H54 (cell line): Measurements from ENCODE around the gene RABEPK.
"Not testable (repeated sequence)": the region's sequence is repeated elsewhere in the genome, so short reads cannot be mapped to it uniquely, and the experiment has no call there.

Experiments used
- DNase-seq: peaks from one replicate; pipeline ENCODE4 v3.0.0; 2011; ENCODE audit warnings: low spot score, mixed read lengths; ENCODE audit not compliant: insufficient read length
- FAIRE-seq: peaks from 3 replicates; lab custom pipeline; 2011; peaks lifted over from hg19 to GRCh38; lab: Jason Lieb, UNC
- POLR2A ChIP-seq: IDR thresholded peaks from 2 replicates; pipeline ENCODE4 v1.6.1; 2011; ENCODE audit warnings: low read depth, mild to moderate bottlenecking, low read length

Gene RABEPK

DNA sequence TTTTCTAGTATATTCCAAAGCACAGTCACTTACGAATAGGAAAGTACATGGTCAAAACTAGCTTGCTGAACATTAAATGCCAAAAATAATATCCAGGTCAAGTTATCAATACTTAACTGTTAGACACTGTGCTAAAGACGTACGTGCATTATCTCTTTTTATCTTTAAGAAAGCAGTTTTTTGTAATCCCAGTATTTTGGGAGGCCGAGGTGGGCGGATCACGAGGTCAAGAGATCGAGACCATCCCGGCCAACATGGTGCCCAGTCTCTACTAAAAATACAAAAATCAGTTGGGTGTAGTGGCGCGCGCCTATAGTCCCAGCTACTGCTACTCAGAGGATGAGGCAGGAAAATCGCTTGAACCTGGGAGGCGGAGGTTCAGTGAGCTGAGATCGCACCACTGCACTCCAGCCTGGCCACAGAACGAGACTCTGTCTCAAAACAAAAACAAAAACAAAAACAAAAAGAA lies 43.5 kb downstream of the RABEPK start:
- FAIRE-seq: no peak
- DNase-seq: no peak

DNA sequence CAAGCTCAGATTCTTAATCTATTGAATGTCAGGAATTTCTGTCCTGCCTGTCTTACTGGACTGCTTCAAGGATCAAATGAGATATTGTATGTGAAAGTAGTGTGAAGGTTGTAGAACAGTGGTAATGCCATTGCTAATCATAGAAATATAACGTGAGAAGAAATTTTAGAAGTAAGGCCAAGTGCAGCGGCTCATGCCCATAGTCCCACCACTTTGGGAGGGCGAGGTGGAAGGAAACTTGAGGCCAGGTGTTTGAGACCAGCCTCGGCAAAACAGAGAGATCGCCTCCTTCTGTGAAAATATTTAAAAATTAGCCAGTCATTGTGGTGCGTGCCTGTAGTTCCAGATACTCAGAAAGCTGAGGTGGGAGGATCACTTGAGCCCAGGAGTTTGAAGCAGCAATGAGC lies 45.9 kb downstream of the RABEPK start:
- DNase-seq (no peak), FAIRE-seq (no peak)
- TF ChIP-seq POLR2A: no peak

More for the DNA sequence above, 43.5 kb downstream of the RABEPK start:
- TF ChIP-seq POLR2A: no peak

- FAIRE-seq (no peak), DNase-seq (no peak)
- TF ChIP-seq POLR2A: no peak
These were observed 53.9 kb downstream of the RABEPK start for GRCh38 chr9:125254231-125254630.

- TF ChIP-seq POLR2A: no peak
- DNase-seq (no peak), FAIRE-seq (no peak)
These were observed 55.5 kb downstream of the RABEPK start for GRCh38 chr9:125255781-125256391.

DNA sequence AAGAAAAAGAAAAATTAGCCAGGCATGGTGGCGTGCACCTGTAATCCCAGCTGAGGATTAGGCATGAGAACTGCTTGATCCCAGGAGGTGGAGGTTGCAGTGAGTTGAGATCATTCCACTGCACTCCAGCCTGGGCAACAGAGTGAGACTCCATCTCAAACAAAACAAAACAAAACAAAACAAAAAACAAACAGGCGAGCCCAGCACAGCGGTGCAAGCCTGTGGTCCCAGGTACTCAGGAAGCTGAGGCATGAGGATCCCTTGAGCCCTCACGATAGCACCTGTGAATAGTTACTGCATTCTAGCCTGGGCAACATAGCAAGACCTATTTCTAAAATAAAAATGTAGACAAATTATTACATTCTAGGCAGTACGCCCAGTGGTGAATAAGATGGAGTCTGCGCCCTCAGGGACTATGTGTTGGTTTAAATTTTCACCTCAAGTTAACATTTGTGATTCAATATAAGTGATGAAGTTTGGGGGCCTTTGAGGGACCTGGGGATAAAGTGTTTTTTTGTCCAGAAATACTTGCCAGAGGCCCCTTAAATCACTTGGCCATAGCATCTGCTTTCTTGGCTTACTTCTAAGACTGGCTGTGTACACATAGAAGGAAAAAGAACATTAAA lies 57.9 kb downstream of the RABEPK start:
- FAIRE-seq (no peak), DNase-seq (no peak)
- no peak for TF ChIP-seq POLR2A

- TF ChIP-seq POLR2A: no peak
- no peak for DNase-seq
- no peak for FAIRE-seq
These were observed 58.6 kb downstream of the RABEPK start for GRCh38 chr9:125258832-125259534.

- DNase-seq (no peak), FAIRE-seq (peak; percentile 64)
- no peak for TF ChIP-seq POLR2A
These were observed 60.2 kb downstream of the RABEPK start for GRCh38 chr9:125260561-125260960.

DNA sequence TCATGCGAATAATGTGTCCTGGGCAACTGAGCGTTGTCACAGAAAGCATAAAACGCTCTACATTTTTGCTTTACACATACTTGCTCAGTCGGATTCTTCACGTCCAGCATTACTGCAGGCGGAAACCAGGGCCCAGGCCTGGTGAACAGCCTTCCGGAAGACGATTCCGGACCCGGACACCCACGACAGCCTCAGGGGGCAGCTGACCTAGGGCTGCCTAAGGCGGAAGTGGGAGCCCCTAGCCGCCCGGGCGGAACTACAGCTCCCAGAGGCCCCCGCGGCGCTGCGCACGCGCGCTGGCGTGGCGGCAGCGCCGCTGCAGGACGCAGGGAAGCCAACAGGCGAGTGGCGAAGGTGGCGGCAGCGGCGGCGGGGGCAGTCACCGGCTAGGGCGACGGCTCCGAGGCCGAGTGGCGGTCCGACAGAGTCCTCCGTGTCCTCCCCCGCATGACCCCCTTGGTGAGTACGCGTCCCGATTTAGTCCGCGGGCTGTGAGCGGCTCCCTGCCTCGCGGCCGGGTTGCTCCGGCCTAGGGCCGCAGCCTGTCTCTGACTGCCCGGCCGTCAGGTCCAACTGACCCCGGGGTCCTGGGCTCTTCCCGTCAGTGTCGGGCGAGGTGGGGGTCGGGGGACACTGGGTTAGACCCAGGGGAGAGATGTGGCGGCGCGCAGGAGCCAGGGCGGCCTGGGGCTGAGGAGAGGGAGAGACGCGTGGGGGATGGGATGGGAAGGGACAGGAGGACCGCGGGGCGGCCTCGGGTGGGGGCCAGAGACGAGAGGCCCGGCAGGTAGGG lies 61.4 kb downstream of the RABEPK start, which contains the start of gene GAPVD1:
TSS of gene GAPVD1 (plus strand) at position 326 of the 793 bp plus-strand sequence. CDS start 37,096 bp downstream, outside the sequence.
- FAIRE-seq: peak; percentile 11
- peak; percentile 100 for DNase-seq
- peak; percentile 86 for TF ChIP-seq POLR2A

- no peak for TF ChIP-seq POLR2A
- DNase-seq: no peak
- no peak for FAIRE-seq
These were observed 62.1 kb downstream of the RABEPK start for GRCh38 chr9:125262294-125262991.

- FAIRE-seq: not testable (repeated sequence)
These were observed 63.7 kb downstream of the RABEPK start for GRCh38 chr9:125264068-125264467.

DNA sequence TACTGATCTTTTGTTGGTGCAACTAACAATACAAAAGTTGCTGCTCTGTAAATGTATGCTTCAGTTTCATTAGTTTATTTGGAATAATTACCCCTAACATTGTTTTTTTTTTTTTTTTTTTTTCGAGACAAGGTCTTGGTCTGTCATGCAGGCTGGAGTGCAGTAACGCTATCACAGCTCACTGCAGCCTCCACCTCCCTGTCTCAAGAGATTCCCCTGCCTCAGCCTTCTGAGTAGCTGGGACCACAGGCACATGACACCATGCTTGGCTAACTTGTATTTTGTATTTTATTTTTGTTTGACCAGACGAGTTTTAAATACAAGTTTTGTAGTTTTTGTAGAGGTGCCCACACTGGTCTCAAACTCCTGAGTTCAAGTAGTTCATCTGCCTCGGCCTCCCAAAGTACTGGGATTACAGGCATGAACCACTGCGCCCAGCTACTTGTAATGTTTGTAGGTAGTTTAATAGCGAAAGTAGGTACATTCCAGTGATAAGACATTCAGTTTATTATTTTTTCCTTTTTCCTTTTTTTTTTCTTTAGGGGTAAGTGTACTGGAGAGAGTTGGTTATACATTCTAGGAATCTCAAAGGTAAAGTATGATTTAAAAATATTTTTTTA lies 68.2 kb downstream of the RABEPK start:
- TF ChIP-seq POLR2A: no peak
- DNase-seq (no peak), FAIRE-seq (no peak)

More at GRCh38 chr9:125264068-125264467, 63.7 kb downstream of the RABEPK start:
- DNase-seq: not testable (repeated sequence)

GRCh38 chr9:125269014-125269397 lies 68.7 kb downstream of the RABEPK start:
- no peak for TF ChIP-seq POLR2A
- FAIRE-seq (no peak), DNase-seq (no peak)

GRCh38 chr9:125271081-125271480 lies 70.7 kb downstream of the RABEPK start:
- TF ChIP-seq POLR2A: no peak
- FAIRE-seq (no peak), DNase-seq (no peak)
